ENCODE measurements around the gene DOCK1.

Gene DOCK1

DNA sequence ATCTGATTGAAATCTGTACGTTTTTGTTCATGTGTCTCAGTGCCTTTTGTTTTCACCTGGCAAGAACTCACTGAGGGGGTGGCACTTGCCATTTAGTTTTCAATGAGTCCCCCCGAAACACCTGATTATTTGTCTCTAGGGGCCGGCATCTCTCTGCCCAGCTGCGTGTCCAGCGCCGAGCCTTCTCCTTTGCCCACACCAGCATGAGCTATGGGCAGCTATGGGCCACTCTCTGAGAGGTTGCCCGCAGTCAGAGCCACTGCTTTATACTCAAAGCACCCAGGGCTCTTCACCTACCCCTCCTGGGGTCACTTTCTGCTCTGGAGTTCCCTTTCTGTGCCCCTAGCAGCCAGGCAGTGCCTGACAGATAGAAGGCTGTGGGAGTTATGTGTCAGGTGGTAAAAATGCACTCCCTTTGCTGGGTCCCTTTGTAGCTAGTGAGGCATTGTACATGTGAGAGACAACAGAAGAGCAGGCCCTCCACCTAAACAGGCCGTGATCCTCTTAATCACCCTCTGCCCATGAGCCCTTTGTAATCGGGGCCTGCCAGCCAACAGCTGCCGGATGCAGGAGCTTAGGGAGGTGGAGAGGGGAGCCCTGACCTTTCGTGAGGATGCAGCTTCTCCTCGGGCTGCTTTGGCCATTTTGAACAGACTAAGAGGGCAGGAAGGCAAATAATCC lies 510.8 kb downstream of the DOCK1 start:
- no peak for DNase-seq

DNA sequence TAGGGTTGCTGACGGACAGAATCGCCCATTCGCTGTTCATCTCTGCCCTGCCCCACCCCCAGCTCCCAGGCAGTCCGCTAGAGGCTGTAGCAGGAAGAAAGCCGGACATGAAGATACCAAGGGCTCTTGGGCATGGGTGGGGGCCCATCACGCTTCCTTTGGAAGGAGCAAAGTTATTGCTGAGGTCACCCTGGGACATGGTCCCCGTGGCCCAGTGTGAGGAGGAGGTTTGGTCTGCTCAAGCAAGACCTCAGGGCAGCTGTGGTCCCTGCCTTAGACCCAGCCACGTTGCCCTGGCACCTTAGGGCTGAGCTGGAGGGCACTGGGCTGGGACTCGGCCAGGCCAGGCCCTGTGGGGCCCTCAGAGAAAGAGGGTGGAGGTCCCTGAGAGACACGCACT lies 511.8 kb downstream of the DOCK1 start:
- DNase-seq: no peak

DNA sequence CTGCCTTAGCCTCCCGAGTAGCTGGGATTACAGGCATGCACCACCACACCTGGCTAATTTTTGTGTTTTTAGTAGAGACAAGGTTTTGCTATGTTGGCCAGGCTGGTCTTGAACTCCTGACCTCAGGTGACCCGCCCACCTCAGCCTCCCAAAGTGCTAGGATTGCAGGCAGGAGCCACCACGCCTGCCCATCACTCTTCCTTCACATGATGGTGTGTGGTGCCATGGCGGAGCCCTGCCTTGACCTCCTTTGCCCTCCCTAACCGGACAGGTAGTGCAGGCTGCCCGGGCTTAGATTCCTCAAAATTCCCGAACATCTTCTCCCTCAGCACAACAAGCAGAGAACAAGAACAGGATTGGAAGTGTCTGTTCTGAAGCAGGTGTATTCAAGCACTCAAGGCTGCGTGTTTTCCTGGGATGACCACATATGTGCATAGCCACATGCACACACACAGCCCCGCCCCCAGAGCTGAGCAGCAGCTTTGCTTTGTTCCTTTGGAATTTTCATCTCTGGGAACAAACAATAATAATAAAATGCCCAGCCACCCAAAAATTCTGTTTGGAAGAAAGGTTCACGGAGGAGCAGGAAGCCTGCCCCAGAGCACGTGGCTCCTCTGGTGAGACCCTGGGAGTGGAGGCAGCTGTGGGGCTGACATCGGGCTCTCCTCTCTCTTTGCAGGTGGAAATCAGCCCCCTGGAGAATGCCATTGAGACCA lies 512.6 kb downstream of the DOCK1 start:
- no peak for DNase-seq

DNA sequence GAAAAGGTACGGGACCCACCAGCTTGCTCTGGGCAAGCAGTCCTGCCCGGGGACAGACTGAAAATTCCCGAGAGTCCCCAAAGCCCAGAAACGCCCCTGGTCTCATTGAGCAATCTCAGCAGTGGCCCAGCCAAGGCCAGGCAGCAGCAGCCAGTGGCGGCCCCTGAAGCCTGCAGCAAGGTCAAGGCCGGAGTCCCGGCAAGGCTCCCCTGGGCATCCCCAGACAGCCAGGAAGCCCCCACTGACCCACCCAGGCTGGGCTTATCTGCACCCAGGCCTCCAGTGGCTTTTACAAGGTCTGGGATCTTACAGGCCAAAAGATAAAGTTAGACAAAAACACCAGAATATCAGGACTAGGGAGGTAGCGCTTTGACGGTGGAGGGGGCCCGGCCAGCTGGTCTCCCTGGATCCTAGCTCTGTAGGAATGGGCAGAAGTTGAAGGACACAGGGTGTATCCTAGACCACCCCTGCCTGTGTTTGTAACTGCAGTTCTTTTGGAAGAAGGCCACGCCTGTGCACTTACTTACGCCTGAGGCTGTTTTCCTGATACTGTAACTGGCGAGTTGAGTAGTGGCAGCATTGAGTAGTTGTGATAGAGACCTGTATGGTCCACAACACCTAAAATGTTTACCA lies 513.4 kb downstream of the DOCK1 start:
- DNase-seq: no peak

DNA sequence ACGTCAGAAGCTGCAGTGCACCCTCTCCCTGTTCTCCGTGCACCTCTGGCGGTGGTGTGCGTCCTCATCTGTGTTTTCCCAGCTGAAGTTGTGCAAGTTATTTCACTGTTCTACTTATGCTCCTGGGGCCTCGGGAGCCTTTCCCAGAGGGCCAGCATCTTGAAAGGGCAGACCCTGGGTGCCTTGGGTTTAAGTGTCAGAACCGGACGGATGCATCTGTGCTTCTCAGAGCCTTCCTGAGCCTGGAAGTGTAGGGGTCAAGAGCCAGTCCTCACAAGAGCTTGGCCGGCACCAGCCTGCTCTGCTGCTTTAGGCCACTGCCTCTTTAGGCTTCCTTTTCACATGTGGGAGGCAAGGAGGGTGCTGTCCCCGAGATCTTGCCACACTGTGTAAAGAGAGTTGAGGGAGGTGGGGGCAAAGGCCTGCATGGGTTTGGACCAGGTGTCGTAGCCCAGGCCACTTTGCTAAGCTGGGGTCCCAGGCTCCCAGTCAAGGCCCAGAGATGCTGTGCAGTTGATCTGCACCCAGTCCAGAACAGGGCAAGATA lies 515.0 kb downstream of the DOCK1 start:
- no peak for DNase-seq

DNA sequence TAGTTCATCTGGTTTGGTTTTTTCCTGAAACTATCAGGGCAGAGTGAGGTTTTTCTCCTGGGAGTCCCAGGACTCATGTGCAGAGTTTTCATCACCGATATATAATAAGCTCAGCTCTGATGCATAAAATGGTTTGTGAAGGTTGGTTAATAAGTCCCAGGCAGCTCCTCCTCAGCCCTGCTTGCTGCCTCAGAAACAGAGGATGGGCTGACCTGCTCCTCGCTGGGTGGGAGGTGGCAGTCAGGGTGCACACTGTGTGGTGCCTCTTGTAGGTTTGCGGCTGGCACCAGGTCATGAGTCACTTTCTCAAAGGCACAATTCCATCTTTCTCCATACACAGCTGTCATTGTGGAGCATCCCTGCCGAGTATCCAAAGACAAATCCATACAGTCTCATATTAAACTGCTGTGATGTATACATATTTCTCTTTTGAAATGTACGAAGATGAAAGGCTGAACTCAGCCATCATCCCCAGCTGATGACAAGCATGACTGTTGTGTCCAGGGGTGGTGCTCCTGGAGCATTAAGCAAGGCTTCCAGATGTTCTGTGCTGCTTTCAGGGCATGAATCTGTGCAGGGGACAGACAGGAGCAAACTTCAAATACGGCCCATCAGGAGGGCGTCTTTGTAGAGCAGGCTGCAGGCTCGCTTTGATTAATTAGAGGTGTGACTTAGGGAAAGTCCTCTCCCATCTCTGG lies 518.1 kb downstream of the DOCK1 start:
- no peak for DNase-seq

DNA sequence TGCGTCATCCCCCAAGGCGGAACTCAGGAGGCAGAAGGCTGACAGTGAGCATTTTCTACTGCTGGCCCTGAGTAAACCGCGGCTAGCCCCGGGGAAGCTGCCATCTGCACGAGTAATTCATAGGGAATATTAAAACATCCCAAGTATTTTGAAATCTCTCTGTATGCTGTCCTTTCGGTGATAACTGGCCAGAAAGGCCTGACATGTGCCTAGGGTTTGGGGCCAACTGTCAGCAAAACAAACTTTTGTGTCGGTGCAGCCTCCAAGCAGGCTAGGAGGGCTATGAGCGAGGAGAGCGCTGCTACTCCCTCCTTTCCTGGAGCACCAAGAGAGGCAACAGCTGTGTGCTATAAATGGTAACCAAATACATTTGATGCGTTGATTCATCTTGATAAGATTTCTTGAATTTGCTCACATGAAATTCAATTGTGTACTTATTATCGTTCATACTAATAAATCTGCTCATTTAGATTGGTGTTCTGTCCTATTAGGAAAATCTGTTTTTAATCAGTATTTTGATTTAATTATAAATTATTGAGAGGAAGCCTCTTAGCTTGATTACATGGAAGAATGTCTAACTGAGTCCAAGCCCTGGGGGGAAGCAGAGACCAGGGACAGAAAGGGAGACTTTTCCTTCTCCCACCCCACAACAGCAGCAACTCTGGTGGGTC lies 519.5 kb downstream of the DOCK1 start:
- DNase-seq: no peak

DNA sequence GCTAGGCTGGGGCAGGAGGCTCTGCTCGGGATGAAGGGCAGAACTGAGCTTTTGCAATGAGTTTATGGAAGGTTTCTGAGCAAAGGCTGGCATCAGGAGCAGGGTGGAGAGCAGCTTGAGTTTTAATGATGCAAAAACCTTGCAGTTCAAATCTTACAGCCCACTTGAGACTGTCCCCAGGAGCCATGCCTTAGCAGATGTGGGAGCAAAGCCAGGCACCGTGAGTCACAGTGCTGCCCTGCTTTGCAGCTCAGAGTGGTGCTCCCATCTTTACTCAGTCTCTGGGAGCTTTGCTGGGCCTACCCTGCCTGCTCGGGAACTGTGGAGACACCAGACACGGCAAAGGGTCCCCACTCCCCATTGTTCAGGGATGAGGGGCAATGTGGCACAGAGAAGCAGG lies 521.5 kb downstream of the DOCK1 start:
- DNase-seq: no peak

DNA sequence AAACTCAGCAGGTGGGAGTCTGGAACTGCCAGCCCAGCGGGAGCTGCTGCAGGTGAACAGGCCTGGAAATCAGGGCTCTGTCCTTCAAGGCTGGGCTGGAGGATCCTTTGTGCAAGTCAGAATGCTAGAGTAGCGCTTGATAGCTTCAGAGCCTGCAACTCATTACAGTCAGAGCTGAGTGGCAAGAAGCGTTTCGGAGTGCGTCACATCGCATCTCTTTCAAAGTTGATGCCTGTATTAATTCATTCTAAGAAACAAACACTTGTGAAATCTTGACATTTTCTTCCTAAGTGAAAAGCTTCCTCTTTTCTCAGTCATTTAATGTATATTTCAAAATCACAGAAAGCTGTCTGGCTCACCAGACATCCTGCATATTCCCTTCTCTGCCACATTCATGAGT lies 522.7 kb downstream of the DOCK1 start:
- no peak for DNase-seq

DNA sequence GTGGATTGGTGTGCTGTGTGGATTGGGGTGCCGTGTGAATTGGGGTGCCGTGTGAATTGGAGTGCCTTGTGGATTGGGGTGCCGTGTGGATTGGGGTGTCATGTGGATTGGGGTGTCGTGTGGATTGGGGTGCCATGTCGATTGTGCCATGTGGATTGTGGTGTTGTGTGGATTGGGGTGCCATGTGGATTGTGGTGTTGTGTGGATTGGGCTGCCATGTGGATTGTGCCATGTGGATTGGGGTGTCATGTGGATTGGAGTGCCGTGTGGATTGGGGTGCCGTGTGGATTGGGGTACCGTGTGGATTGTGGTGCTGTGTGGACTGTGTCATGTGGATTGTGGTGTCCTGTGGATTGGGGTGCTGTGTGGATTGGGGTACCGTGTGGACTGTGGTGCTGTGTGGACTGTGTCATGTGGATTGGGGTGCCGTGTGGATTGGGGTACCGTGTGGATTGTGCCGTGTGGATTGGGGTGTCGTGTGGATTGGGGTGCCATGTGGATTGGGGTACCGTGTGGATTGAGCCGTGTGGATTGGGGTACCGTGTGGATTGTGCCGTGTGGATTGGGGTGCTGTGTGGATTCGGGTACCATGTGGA lies 523.3 kb downstream of the DOCK1 start:
- DNase-seq: no peak

DNA sequence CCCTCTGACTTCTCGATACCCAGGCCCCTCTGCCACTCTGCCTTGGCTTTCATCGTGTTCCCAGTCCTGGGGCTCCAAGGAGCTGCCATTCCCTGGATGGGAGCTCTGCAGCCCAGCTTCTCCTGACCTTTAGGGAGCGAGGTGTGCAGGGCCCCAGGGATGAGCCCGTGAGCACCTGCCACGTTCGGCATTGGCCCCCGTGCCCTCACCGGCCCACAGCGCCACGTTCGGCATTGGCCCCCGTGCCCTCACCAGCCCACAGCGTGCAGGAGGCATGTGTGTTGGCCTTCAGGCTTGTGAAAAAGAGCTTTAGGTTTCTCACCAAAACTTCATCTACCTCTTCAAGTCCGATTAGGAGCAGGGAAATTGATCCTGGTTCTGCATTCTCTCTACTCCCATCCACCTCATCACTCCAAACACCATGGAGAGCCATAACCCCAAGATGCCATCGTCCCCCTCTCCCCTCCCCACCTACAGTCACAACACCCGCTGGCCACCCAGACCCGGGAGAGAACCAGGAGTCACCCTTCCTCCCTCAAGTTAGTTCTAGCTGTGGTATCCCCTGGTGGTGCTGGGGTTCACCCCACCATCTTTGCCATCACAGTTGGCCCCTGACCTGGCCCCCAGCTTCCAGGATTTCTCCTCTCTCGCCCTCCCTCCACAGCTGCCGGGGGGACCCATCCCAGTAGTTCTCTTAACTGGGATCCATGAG lies 524.5 kb downstream of the DOCK1 start:
- DNase-seq: no peak

DNA sequence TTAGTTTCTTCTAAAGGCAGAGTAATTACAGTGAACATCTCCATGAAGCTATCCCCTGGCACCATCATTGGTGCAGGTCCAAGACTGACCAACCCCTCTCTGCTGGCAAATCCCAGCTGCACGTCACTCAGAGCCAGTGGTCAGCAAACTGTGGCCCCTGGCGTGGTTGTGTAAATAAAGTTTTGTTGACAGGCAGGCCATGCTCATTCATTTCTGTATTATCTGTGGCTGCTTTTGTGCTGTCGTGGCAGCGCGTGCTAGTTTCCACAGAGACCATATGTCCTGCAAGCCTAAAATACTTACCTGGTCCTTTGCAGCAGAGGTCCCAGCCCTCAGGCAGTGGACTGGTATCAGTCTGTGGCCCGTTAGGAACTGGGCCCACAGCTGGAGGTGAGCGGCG lies 526.3 kb downstream of the DOCK1 start:
- DNase-seq: no peak

DNA sequence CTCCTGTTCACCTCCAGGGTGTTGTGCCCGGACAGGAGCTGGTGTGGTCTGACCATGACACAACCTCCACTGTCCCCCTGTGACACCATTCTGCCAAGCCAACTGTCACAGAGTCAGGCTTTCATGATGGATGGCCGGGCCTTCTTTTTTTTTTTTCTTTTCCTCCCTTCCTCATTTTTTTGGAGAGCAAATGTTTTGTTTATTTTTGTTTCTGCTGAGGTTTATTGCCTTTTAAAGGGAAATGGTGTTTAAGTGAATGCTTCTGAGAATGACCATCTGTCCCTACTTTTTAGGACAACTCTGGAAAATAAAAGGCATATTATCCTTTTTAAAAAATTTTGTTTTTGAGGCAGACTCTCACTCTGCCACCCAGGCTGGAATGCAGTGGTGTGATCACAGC lies 528.8 kb downstream of the DOCK1 start:
- no peak for DNase-seq

DNA sequence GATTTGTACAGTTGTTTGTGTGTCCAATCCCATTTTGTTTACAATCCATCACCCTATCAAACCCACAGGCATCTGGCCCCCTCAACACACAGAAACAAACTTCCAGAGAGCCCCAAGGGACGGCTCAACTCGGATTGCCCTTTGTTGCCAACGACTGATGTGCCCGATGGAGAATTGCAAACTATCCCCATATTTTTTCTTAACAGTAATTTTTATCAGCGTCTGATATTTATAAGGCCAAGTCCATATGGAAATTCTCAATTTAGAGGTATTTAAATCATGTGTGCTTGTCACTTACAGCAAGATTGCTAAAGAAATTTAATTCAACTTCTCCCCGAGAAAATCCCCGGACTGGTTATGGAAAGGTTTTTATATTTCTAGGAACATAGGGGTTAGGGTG lies 530.0 kb downstream of the DOCK1 start:
- no peak for DNase-seq

DNA sequence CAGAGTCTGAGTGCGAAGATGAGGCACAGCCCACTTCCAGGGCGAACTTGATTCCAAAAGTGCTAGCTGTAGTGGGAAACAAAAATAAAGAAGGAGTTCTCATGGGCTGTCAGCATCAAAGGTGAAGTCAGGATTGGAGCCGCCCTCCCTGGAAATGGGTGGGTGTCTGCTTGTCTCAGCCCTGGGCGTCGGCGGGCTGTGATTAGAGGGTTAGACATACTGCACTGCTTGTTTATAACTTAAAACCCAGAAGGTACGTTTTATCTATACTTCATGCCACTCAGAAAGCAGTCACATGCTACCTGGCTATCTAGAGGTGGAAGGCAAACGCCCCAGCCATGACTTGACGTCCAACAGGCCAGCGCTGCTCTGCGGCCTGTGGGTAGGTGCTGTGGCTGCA lies 535.1 kb downstream of the DOCK1 start:
- no peak for DNase-seq

DNA sequence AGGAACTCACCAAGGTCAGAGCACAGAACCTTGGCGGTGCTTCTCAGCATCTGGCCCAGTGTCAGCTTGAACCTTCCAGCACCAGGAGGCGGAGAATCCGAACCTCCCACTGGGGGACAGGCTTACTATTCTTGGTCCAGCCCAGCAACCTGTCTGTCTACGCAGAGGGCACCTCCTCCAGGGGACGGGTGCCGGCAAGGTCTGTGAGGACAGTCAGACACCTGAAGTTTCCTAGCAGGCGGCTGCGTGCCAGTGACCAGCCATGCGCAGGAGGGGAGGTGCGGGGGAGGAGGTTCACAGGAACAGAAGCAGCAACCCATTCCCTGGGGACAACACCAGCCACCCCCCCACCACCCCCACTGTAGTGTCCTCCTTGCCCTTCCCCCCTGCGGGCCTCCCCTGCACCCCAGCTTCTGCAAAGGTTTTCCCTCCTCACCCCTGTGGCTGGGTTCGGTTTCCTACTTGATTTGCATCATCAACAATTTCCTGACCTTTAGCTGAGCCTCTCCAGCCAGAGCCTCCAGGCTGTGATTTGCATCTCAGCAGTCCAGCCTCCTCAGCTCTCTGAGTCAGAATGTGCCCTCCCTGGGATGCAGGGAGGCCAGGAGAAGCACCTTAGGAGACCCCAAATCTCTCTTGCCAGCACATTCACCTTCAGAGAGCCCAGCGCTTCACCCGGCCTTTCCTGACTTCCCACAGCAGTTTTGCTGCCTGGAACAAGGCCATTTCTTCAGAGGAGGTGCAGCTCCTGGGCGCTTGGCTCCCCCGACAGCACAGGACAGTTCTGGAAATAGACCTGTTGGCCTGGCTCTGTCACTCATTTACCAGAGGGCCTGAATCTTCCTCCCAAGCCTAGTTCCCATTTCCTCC lies 536.4 kb downstream of the DOCK1 start:
- DNase-seq: no peak

DNA sequence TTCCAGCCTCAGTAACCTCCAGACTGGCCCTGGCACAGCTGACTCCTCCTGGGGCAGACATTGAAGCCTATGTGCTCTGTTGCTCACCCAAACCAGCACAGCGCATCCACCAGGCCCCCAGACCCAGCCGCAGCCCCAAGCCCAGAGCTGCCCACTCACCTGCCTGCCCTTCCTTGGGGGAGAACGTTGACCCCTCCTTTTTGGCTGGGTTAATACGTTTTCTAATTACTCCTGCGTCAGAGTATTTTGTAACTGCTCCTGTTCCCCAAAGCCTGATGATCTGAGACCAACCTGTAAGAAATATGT lies 536.9 kb downstream of the DOCK1 start:
- DNase-seq: no peak

DNA sequence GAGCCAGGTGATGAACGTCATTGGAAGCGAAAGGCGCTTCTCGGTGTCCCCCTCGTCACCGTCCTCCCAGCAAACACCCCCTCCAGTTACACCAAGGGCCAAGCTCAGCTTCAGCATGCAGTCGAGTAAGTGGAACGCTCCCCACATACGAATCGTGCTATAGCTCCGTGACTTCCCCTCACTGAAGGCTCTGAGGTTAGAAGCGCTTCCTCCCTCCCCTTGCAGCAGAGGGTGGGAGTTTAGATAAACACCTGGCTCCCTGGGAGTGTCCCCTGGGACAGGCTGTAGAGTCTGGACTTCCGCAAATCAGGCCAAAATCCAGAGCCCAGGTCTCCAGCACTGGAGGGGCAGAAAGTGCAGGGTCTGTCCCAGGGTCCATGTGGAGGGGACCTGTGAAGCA lies 538.9 kb downstream of the DOCK1 start:
- DNase-seq: no peak

DNA sequence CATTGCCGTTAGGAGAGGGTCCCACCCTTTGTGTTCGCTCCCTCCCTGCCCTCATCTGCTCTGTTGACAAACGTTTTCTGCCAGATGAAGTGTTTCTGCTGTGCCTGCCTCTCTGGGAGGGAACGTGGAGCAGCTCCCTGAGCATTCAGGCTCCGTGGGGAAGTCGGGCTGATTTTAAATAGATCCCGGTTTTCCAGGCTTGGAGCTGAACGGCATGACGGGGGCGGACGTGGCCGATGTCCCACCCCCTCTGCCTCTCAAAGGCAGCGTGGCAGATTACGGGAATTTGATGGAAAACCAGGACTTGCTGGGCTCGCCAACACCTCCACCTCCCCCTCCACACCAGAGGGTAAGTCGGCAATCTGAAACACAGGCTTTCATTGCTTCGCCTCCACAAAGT lies 542.0 kb downstream of the DOCK1 start:
- no peak for DNase-seq

DNA sequence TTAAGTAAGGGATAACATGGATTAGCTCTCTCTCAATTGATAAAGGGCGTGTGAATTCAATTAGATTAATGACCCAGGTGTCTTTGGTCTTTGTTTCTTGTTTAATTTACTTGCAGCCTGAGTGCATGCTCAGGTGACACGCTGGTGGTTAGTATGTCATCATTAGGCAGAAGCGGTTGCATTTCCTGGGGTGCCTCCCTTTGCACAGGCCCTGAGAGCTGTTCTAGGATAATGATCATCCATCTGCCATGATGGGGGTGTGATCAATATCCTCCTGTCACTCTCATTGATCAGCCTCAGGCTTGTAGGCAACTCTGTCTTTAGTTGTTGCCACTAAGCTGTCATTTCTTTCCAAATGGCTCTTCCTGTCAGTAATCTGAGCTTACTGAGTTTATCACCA lies 544.3 kb downstream of the DOCK1 start:
- no peak for DNase-seq

DNA sequence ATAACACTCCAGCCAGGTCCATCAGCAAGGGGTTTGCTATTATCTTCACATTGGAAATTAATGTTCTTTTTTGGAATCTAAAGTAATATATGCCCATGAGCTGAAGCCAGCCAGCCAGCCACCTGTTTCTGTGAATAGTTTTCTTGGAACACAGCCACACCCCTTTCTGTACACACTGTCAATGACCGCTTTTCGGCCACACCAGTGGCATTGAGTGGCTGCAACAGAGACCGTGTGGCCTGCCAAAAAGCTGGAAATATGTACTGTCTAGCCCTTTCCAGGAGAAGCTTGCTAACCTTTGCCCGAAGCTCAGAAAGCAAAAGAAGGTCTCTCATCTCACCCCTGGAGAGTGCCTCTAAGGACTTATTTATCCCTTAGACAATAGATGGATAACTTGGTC lies 545.4 kb downstream of the DOCK1 start:
- no peak for DNase-seq
